ENCODE results near the gene VPS52. TPM values are rescaled to one million over a fixed set of nuclear protein-coding genes. Genes with fewer than 3 reads are reported as not detected.

Gene VPS52
- total and polyA plus RNA-seq, 9 of the 15 experiments (the other 6 are each of a cell fraction or from before 2014, with no cell fraction given) = 24.4 to 103 (median 40.2) TPM

DNA sequence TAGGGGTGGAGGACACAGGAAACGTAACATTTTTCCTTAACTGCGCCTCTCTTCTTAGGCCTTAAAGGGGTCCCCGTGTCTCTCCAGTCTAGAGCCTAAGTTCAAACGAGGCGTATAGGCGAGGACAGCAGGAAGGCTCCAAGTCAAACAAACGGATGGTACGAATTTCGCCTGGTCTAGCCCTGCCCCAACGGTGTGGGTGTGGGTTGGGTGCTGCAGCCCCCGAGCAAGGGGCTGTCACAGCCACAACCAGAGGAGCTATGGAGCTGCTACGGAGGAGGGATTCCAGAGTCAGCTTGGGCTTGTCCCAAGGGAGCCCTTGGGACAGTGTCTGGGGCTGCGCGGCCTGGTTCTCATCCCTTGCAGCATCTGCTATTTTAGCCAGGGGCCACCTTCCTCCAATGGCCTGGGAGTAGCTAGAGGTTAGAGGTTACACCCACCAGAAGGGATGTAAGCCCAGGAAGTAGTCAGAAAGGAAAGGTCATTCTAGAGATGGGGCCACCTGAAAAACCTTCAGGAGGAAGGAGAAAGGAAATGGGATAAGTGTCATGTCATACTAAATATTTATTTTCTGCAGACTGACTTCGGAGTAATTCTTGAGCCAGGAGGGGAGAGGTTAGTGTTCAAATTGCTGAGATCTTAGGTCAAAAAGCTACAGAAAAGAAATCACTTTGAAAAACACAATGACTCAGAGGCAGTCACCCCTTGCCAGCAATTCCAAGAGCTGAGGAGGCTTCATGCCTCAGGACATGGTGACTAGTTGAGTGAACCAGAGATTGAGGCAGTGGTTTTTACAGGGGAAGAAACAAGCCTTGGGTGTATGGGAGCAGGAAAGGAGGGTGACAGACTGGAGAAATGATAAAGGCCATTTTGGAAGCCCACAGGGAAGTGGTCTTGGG lies 21.7 kb downstream of the VPS52 start (continued):
- TF ChIP-seq CXXC5 (CRISPR knock-in tag; IDR thresholded peaks at IDR 0.05) (no peak), ZBTB17 (CRISPR knock-in tag; IDR thresholded peaks at IDR 0.05) (peak; percentile 75), NR2C1 (IDR thresholded peaks at IDR 0.05) (peak; percentile 79), NR2C1 (tag; IDR thresholded peaks at IDR 0.05) (peak; percentile 85), ZNF644 (tag; IDR thresholded peaks at IDR 0.05; ENCODE audit: low read depth) (no peak), ZNF445 (CRISPR knock-in tag; IDR thresholded peaks at IDR 0.05; ENCODE audit: low read depth) (0 out of 2 replicates have a peak, but pooled peaks have one; percentile 4), SOX6 (IDR thresholded peaks at IDR 0.05) (no peak), ZNF551 (CRISPR knock-in tag; IDR thresholded peaks at IDR 0.05) (no peak), CHD2 (IDR thresholded peaks at IDR 0.05; ENCODE audit: low read depth, low read length) (no peak), ZNF764 (CRISPR knock-in tag; IDR thresholded peaks at IDR 0.05; ENCODE audit: low read depth) (peak; percentile 39; the same call in 1 of the 2 replicates), ZHX1 (conservative IDR thresholded peaks at IDR 0.05; ENCODE audit: low read length) (no peak), NR2F6 (CRISPR knock-in tag; IDR thresholded peaks at IDR 0.05) (0 out of 2 replicates have a peak, but pooled peaks have one; percentile 52), ZNF175 (CRISPR knock-in tag; IDR thresholded peaks at IDR 0.05; ENCODE audit: low read depth) (peak; percentile 47; the same call in 1 of the 2 replicates), ZNF239 (CRISPR knock-in tag; IDR thresholded peaks at IDR 0.05) (no peak), FOSL1 (tag; conservative IDR thresholded peaks at IDR 0.05) (0 out of 2 replicates have a peak, but pooled peaks have one; percentile 2), DPF2 (IDR thresholded peaks at IDR 0.05) (peak; percentile 5; the same call in 1 of the 2 replicates), ZNF696 (CRISPR knock-in tag; conservative IDR thresholded peaks at IDR 0.05) (no peak), NBN (IDR thresholded peaks at IDR 0.05; ENCODE audit: low read depth) (no peak; the same call in 1 of the 2 replicates), ZNF766 (CRISPR knock-in tag; conservative IDR thresholded peaks at IDR 0.05) (no peak), ZSCAN32 (CRISPR knock-in tag; IDR thresholded peaks at IDR 0.05) (peak; percentile 8; the same call in 1 of the 2 replicates), RBM14 (IDR thresholded peaks at IDR 0.05; ENCODE audit: borderline replicate concordance, insufficient read depth, low read depth, low read length) (no peak)
- TF ChIP-seq, protein P1, sequence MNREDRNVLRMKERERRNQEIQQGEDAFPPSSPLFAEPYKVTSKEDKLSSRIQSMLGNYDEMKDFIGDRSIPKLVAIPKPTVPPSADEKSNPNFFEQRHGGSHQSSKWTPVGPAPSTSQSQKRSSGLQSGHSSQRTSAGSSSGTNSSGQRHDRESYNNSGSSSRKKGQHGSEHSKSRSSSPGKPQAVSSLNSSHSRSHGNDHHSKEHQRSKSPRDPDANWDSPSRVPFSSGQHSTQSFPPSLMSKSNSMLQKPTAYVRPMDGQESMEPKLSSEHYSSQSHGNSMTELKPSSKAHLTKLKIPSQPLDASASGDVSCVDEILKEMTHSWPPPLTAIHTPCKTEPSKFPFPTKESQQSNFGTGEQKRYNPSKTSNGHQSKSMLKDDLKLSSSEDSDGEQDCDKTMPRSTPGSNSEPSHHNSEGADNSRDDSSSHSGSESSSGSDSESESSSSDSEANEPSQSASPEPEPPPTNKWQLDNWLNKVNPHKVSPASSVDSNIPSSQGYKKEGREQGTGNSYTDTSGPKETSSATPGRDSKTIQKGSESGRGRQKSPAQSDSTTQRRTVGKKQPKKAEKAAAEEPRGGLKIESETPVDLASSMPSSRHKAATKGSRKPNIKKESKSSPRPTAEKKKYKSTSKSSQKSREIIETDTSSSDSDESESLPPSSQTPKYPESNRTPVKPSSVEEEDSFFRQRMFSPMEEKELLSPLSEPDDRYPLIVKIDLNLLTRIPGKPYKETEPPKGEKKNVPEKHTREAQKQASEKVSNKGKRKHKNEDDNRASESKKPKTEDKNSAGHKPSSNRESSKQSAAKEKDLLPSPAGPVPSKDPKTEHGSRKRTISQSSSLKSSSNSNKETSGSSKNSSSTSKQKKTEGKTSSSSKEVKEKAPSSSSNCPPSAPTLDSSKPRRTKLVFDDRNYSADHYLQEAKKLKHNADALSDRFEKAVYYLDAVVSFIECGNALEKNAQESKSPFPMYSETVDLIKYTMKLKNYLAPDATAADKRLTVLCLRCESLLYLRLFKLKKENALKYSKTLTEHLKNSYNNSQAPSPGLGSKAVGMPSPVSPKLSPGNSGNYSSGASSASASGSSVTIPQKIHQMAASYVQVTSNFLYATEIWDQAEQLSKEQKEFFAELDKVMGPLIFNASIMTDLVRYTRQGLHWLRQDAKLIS (CRISPR knock-in tag; IDR thresholded peaks at IDR 0.05) = no peak
